HL-60 (cell line): ENCODE measurements around the gene ZRANB1.
A peak's percentile ranks its signal among the peaks of the same experiment; 100 is the strongest.

Experiments used
- DNase-seq, 2 experiments: peaks; one replicate each; pipeline ENCODE4 v3.0.0-alpha.2; 2010 to 2020; ENCODE audit warnings: low read depth in 1 of 2, low spot score in 1 of 2
- H3K27ac ChIP-seq: fragments of 250-450 bp; sonication (Bioruptor Pico); replicated peaks from 2 replicates; pipeline ENCODE4 v1.5.1; 2020; ENCODE audit warnings: mild to moderate bottlenecking, moderate library complexity
- H3K27me3 ChIP-seq: fragments of 250-450 bp; sonication (Bioruptor Pico); 2 replicates; pipeline ENCODE4 v1.5.1; 2021; ENCODE audit warnings: mild to moderate bottlenecking, moderate library complexity; ENCODE audit not compliant: insufficient read depth, poor library complexity, severe bottlenecking
- H3K4me3 ChIP-seq: replicated peaks from 2 replicates; pipeline ENCODE4 v1.5.1; 2011; ENCODE audit warnings: mild to moderate bottlenecking, control low read depth, low read length; ENCODE audit not compliant: insufficient read depth
- CTCF ChIP-seq: IDR thresholded peaks from one replicate; pipeline ENCODE4 v1.5.1; 2011; ENCODE audit warnings: low read length, control low read depth, inconsistent platforms; ENCODE audit not compliant: insufficient read depth
- GABPA ChIP-seq: IDR thresholded peaks from 2 replicates; pipeline ENCODE4 v1.6.1; 2012; ENCODE audit warnings: low read depth
- POLR2AphosphoS5 ChIP-seq: IDR thresholded peaks from 2 replicates; pipeline ENCODE4 v1.6.1; 2012; ENCODE audit warnings: low read depth
- REST ChIP-seq: IDR thresholded peaks from 2 replicates; pipeline ENCODE4 v1.6.1; 2012; ENCODE audit warnings: low read depth; ENCODE audit not compliant: insufficient replicate concordance
- SPI1 ChIP-seq: IDR thresholded peaks from 2 replicates; pipeline ENCODE4 v1.6.1; 2012; ENCODE audit warnings: low read depth, mild to moderate bottlenecking, borderline replicate concordance

ZRANB1 gene

GRCh38 chr10:124993736-124994451 is 52.0 kb downstream of the ZRANB1 start:
- Histone ChIP-seq H3K27me3 (no peaks in the 10 kb centered on the region), H3K27ac (no peak overlapping the region), H3K4me3 (no peak overlapping the region)
- no peak for DNase-seq
- no peak for TF ChIP-seq GABPA
- TF ChIP-seq REST = no peak
- TF ChIP-seq CTCF = no peak
- no peak for TF ChIP-seq POLR2AphosphoS5
- TF ChIP-seq SPI1 = no peak

GRCh38 chr10:124994573-124995473 is 52.9 kb downstream of the ZRANB1 start:
- DNase-seq = no peak
- no peak for TF ChIP-seq REST
- TF ChIP-seq POLR2AphosphoS5 = 0 out of 2 replicates have a peak, but pooled peaks have one; percentile 22
- H3K27me3 ChIP-seq = no peaks in the 10 kb centered on the region
- H3K27ac ChIP-seq = no peak overlapping the region
- no peak overlapping the region for H3K4me3 ChIP-seq

- TF ChIP-seq CTCF = no peak
- TF ChIP-seq POLR2AphosphoS5 = no peak
- no peak for TF ChIP-seq REST
- TF ChIP-seq GABPA = no peak
- no peak for TF ChIP-seq SPI1
- H3K4me3 ChIP-seq = no peak overlapping the region
- H3K27ac ChIP-seq = no peak overlapping the region
- H3K27me3 ChIP-seq = no peaks in the 10 kb centered on the region
- DNase-seq = no peak
Measured at GRCh38 chr10:124995605-124996004, 53.7 kb downstream of the ZRANB1 start.
